Measurements from ENCODE around the gene SNED1. TPM values are rescaled to one million over a fixed set of nuclear protein-coding genes. Genes with fewer than 3 reads are reported as not detected.

SNED1 gene
- total and polyA plus RNA-seq, 5 experiments from 2014 or later = 0.60 to 99.9 (median 3.0) TPM

Other genes starting within 250 kb of the SNED1 start
- not detected for gene KIF1A, start 178.4 kb upstream of the SNED1 start, total RNA-seq
- under 1 TPM in 1 of 3 donors, not detected in 2; 0.10 TPM for gene KIF1A, start 178.4 kb upstream of the SNED1 start, polyA plus RNA-seq
- not detected for gene AGXT, start 129.8 kb upstream of the SNED1 start, total RNA-seq
- not detected for gene AGXT, start 129.8 kb upstream of the SNED1 start, polyA plus RNA-seq
- gene MAB21L4, start 102.5 kb upstream of the SNED1 start, total RNA-seq = not detected
- not detected for gene MAB21L4, start 102.5 kb upstream of the SNED1 start, polyA plus RNA-seq
- gene CROCC2, start 92.3 kb upstream of the SNED1 start, total RNA-seq = not detected
- not detected for gene CROCC2, start 92.3 kb upstream of the SNED1 start, polyA plus RNA-seq
- 100 to 1,000 TPM; 265 to 270 TPM for gene MTERF4, start 103.7 kb downstream of the SNED1 start, total RNA-seq
- gene MTERF4, start 103.7 kb downstream of the SNED1 start, polyA plus RNA-seq = 10 to 100 TPM; 46.4 to 82.1 (median 57.8) TPM
- 100 to 1,000 TPM; 550 to 574 TPM for gene PASK, start 150.9 kb downstream of the SNED1 start, total RNA-seq
- 10 to 100 TPM; 68.3 to 78.7 (median 69.9) TPM for gene PASK, start 150.9 kb downstream of the SNED1 start, polyA plus RNA-seq
- 10 to 100 TPM; 60.4 to 65.4 TPM for gene PPP1R7, start 151.8 kb downstream of the SNED1 start, total RNA-seq
- gene PPP1R7, start 151.8 kb downstream of the SNED1 start, polyA plus RNA-seq = 100 to 1,000 TPM; 109 to 115 (median 112) TPM
- under 1 TPM; 0.57 to 0.77 TPM for gene ANO7, start 190.1 kb downstream of the SNED1 start, total RNA-seq
- gene ANO7, start 190.1 kb downstream of the SNED1 start, polyA plus RNA-seq = under 1 TPM in 1 of 3 donors, not detected in 2; 0.16 TPM